ENCODE data around the gene RBM28. TPM values are rescaled to one million over a fixed set of nuclear protein-coding genes. Genes with fewer than 3 reads are reported as not detected.

RBM28 gene
- total RNA-seq, 1 experiment from 2014 or later, result 71.4 TPM

DNA sequence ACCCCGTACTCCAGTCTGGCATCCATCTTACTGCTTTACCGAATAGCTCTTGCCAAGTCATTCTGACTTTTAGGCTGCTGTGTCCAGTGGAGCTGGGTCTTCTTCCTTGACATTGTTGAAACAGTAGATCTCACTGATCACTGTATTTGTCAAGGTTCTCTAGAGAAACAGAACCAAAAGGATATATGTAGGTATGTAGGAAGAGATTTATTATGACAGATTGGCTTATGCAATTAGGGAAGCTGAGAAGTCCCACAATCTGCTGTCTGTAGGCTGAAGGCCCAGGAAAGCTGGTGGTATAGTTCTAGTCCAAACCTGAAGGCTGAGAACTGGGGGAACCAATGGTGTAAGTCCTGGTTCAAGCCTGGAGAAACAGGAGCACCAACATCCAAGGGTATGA is 29.9 kb upstream of the RBM28 start:
- TF ChIP-seq, protein P1, sequence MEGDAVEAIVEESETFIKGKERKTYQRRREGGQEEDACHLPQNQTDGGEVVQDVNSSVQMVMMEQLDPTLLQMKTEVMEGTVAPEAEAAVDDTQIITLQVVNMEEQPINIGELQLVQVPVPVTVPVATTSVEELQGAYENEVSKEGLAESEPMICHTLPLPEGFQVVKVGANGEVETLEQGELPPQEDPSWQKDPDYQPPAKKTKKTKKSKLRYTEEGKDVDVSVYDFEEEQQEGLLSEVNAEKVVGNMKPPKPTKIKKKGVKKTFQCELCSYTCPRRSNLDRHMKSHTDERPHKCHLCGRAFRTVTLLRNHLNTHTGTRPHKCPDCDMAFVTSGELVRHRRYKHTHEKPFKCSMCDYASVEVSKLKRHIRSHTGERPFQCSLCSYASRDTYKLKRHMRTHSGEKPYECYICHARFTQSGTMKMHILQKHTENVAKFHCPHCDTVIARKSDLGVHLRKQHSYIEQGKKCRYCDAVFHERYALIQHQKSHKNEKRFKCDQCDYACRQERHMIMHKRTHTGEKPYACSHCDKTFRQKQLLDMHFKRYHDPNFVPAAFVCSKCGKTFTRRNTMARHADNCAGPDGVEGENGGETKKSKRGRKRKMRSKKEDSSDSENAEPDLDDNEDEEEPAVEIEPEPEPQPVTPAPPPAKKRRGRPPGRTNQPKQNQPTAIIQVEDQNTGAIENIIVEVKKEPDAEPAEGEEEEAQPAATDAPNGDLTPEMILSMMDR (IDR thresholded peaks at IDR 0.05; ENCODE audit: insufficient read depth in 1 of 2, low read depth in 1 of 2, low read length in 1 of 2, severe bottlenecking in 1 of 2, unreplicated experiment in 1 of 2), result no peak
- no peaks in the 10 kb centered on the region for H3K27me3 ChIP-seq (replicated peaks; ENCODE audit: control insufficient read depth, insufficient read depth, low read length)
- intact Hi-C loops (cut with micrococcal nuclease; ENCODE audit: unreplicated experiment), result no loop called here
- BruUV-seq (replicated peaks), result no TSS peak
- Mint-ChIP-seq H3K4me1 (ENCODE audit: low read depth, unreplicated experiment) (no peaks in the 10 kb centered on the region), H3K9me3 (ENCODE audit: unreplicated experiment) (peaks cover 10% of the 10 kb centered on the region), H3K27me3 (ENCODE audit: insufficient read depth, unreplicated experiment) (peaks cover 6% of the 10 kb centered on the region), H3K27ac (ENCODE audit: unreplicated experiment) (no peak overlapping the region), H3K36me3 (ENCODE audit: insufficient read depth, unreplicated experiment) (no peaks in the 10 kb centered on the region), H3K4me3 (ENCODE audit: unreplicated experiment) (no peak overlapping the region)
- CTCF ChIA-PET, result interaction anchor here (0.9 to 1.3 kb wide), 2 partner anchors 15 to 26 kb away, joined by 3 to 4 read pairs; no protein-coding TSS in a partner anchor
- no peaks in the 10 kb centered on the region for H3K9me3 ChIP-seq
- no peak overlapping the region for H3K4me3 ChIP-seq (ENCODE audit: low read depth, low read length)
- POLR2A ChIA-PET, result no interaction called here
- no peaks in the 10 kb centered on the region for H3K36me3 ChIP-seq (ENCODE audit: control insufficient read depth, insufficient read depth, low read length)
- H3K4me1 ChIP-seq, result no peaks in the 10 kb centered on the region
- no peak for DNase-seq

DNA sequence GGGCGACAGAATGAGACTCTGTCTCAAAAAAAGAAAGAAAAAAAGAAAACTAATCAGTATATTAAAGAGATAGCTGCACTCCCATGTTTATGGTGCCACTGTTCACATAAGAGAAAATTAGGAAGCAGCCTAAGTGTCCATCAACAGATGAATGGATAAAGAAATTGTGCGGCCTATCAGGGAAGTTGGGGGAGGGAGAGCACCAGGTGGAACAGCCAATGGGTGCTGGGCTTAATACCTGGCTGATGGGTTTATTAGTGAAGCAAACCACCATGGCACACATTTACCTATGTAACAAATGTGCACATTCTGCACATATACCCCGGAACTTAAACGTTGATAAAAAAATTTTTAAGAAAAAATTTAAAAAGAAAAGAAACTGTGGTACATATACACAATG is 26.8 kb upstream of the RBM28 start:
- Mint-ChIP-seq H3K4me1 (ENCODE audit: low read depth, unreplicated experiment) (no peaks in the 10 kb centered on the region), H3K36me3 (ENCODE audit: insufficient read depth, unreplicated experiment) (no peaks in the 10 kb centered on the region), H3K27ac (ENCODE audit: unreplicated experiment) (no peak overlapping the region), H3K9me3 (ENCODE audit: unreplicated experiment) (peaks cover 10% of the 10 kb centered on the region), H3K27me3 (ENCODE audit: insufficient read depth, unreplicated experiment) (peaks cover 11% of the 10 kb centered on the region), H3K4me3 (ENCODE audit: unreplicated experiment) (no peak overlapping the region)
- Histone ChIP-seq H3K36me3 (ENCODE audit: control insufficient read depth, insufficient read depth, low read length) (no peaks in the 10 kb centered on the region), H3K4me1 (no peaks in the 10 kb centered on the region), H3K27me3 (replicated peaks; ENCODE audit: control insufficient read depth, insufficient read depth, low read length) (no peaks in the 10 kb centered on the region), H3K4me3 (ENCODE audit: low read depth, low read length) (no peak overlapping the region), H3K9me3 (no peaks in the 10 kb centered on the region)
- BruUV-seq (replicated peaks), result no TSS peak
- CTCF ChIA-PET, result no interaction called here
- intact Hi-C loops (cut with micrococcal nuclease; ENCODE audit: unreplicated experiment), result no loop called here
- no peak for DNase-seq
- TF ChIP-seq, protein P1 (IDR thresholded peaks at IDR 0.05; ENCODE audit: insufficient read depth in 1 of 2, low read depth in 1 of 2, low read length in 1 of 2, severe bottlenecking in 1 of 2, unreplicated experiment in 1 of 2), result no peak
- POLR2A ChIA-PET, result no interaction called here

DNA sequence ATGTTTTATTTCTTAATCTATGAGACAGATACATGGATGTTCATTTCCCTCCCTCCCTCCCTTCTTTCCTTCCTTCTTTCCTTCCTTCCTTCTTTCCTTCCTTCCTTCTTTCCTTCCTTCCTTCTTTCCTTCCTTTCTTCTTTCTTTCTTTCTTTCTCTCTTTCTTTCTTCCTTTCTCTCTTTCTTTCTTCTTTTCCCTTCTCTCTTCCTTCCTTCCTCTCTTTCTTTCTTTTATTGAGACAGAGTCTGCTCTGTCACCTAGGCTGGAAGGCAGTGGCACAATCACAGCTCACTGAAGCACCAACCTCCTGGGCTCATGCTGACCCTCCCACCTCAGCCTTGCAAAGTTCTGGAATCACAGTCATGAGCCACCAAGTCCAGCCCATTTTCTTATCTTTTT is 23.3 kb upstream of the RBM28 start:
- H3K9me3 Mint-ChIP-seq (ENCODE audit: unreplicated experiment), result no peaks in the 10 kb centered on the region
- no peaks in the 10 kb centered on the region; the same call in none of the 2 replicates for H3K27me3 ChIP-seq (replicated peaks; ENCODE audit: control insufficient read depth, insufficient read depth, low read length)
- peaks cover 4% of the 10 kb centered on the region for H3K4me1 Mint-ChIP-seq (ENCODE audit: low read depth, unreplicated experiment)
- no TSS peak for BruUV-seq (replicated peaks)
- ChIA-PET POLR2A (no interaction called here), CTCF (interaction anchor here (1.1 kb wide), 1 partner anchor 21 kb away, joined by 3 read pairs; no protein-coding TSS in a partner anchor)
- no peaks in the 10 kb centered on the region for H3K4me1 ChIP-seq
- H3K27me3 Mint-ChIP-seq (ENCODE audit: insufficient read depth, unreplicated experiment), result peaks cover 27% of the 10 kb centered on the region
- no peaks in the 10 kb centered on the region for H3K36me3 Mint-ChIP-seq (ENCODE audit: insufficient read depth, unreplicated experiment)
- TF ChIP-seq, protein P1 (IDR thresholded peaks at IDR 0.05; ENCODE audit: insufficient read depth in 1 of 2, low read depth in 1 of 2, low read length in 1 of 2, severe bottlenecking in 1 of 2, unreplicated experiment in 1 of 2), result no peak
- intact Hi-C loops (cut with micrococcal nuclease; ENCODE audit: unreplicated experiment), result no loop called here
- H3K27ac Mint-ChIP-seq (ENCODE audit: unreplicated experiment), result no peak overlapping the region
- H3K4me3 Mint-ChIP-seq (ENCODE audit: unreplicated experiment), result no peak overlapping the region
- no peaks in the 10 kb centered on the region for H3K9me3 ChIP-seq
- no peak for DNase-seq
- H3K36me3 ChIP-seq (ENCODE audit: control insufficient read depth, insufficient read depth, low read length), result no peaks in the 10 kb centered on the region
- no peak overlapping the region for H3K4me3 ChIP-seq (ENCODE audit: low read depth, low read length)

Measured in Caco-2 (cell line).